RCC 7860 (cell line): ENCODE measurements around the gene SMIM12.

Source experiments
- DNase-seq: peaks from one replicate; pipeline ENCODE4 v3.0.0-alpha.2; 2015; ENCODE audit warnings: low spot score
- FAIRE-seq: peaks from 2 replicates; lab custom pipeline; 2012; peaks lifted over from hg19 to GRCh38; lab: Jason Lieb, UNC

The SMIM12 gene

DNA sequence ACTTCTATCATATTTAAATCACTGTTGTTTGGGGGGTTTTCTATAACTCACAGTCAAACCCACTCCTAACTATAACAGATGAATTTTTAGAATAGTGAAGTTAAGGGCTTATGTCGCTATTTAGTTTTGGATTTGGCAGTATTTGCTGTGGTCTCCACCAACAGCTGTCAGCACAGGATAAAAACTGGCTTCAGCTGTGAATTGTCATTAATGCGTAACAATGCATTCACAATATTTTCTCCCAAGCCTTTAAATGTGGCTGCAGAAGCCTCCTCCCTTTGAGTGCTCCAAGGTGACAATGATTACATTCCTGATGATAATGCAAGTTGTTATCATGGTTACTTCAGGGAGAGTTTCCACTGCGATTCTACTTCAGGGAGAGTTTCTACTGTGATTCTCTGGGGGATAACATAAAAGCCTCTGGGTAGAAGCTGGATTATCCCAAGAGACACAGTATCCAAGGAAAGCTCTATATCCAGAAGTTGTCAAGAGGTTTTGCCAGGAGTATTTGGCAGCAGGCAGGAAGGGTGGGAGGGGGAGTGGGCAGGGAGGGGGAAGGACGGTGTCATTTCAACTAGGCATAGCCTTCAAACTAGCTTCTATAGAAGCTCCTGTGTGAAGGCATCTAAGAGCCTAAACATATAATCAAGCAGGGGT is 14.9 kb upstream of the SMIM12 start:
- no peak for FAIRE-seq
- DNase-seq: no peak

DNA sequence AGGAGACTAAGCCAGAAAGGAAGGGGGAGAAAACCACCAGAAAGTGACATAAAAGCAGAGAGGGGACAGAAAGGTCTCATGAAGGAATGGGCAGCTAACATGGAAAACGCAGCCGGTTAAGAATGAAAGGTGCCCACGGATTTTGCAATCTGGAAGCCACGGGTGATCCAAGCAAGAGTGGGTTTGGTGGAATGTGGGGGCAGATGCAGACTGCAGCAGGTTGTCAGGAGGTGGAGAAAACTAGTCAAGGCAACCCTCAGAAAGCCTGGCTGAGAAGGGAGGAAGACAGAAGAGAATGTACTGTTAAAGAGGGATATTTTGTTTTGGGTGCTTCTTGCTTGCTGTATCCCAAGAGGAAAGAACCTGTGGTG is 12.6 kb upstream of the SMIM12 start:
- DNase-seq (no peak), FAIRE-seq (no peak)

DNA sequence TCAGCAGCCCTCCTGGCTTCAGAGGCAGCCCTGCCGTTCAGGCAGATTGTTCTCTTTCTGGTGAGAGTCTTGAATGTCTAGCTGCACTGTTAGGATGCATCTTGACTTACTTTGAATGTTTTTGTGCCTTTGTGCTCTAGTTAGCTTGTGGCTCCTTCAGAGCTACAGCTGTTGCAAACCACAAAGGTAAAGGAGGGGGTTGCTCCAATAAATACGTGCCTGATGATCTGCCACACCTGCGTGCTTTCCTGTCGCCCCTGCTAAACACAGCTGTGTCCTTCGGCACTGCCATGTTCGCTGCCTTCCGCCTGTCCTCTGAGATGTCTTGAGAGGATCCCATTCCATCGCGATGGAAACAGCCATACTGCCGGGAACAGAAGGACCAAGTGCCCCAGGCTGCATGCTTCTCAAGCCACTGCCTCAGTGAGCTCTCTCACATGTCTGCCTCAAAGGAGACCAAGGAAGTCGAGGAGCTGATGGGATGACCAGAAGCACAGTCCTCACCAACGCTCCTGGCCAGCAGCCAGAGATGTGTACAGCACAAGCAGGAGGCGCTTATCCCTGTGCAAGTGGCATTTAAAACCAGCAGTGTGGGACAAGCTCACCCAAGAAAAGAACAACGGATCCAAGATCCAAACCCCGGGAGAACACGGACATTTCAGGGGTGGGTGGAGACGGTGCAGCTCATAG is 12.0 kb upstream of the SMIM12 start:
- no peak for DNase-seq
- FAIRE-seq: no peak

DNA sequence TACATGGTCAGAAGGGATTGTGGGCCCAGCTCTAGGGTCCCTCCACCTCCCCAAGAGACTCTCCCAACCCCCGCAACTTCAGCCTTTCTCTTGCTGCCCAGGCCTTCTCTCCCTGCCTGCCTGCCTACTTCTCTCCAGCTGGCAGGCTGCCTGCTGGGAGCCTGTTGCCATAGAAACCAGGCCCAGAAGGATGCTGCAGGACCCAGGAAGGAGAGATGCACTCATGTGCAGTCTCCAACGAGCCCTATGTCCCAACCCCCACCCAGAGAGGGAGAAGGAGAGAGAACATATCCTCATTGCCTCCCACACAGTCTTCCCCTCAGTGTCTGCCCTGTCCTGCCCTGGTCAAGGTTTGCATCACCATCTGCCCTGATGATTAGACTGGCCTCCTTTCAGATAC is 10.8 kb upstream of the SMIM12 start:
- no peak for DNase-seq
- FAIRE-seq: no peak

DNA sequence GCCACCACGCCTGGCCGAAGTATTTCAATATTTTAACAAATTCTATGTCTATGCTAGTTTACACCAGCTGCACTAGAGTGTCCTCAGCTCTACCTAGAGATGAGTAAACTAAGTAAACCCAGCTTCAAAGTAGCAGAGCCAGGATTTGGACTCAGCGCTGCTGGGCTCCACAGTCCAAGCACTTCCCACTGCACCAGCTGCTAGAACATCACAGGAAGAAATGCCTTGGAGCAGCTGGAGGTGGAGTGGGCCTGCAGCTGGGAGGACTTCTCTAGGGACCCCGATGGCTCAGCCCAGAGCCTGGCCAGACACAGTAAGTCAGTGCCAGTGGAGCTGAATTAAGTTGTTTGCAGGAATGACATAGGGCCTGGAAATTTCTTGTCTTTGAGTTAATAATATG is 10.2 kb upstream of the SMIM12 start:
- DNase-seq (no peak), FAIRE-seq (no peak)

DNA sequence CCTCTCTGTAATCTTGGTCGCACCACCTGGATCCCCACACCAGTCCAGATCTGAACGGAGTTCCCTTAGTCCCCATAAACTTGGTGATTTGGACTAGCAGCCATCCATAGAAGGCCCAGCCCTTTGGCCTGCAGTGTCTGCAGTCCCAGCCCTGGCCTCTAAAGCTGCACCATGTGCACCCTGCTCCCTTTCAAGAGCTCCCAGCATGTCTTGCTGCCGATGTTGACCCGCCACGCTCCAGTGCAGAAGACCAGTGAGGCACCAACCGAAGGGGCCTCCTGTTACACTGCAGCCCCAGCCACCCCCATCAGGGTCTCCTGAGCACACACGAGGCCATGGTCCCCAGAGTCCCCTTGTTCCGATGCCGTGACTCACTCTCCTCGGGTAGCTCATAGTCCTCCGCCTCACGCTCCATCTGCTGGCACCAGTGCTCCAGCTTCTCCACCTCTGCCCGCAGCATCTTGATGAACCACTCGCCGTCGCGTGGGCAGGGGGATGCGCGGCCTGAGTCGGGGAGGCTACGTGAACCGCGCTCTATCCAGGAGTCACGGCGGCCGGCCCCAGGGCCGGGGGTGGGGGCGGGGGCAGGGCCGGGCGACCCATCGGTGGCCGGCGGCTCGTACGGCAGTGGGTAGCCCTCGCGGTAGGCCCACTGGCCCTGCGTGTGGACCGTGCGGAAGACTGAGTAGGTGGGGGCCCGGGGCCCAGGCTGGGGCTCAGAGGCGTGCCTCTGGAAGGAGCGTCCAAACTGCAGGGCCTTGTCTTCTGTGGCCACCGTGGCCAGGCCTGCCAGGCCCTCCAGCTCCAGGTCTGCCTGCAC is 8.9 kb upstream of the SMIM12 start:
- FAIRE-seq: no peak
- DNase-seq: no peak

DNA sequence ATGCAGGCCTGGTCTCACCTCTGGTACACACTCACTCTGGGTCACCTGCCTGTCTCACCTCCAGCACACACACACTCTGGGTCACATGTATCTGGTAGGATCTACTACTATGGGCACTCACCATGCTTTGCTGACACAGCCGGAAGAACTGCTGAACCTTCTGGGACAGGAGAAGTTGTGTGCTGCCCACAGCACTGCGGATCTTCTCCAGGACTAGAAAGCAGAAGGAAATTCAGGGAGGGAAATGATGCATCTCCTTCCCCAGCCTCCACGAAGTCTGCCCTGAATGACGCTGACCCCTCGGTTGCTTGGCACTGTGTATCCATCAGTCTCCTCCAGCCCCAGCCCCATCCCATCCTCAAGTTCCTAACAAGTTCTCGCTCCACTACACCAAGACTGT is 7.9 kb upstream of the SMIM12 start:
- FAIRE-seq: no peak
- DNase-seq: no peak

DNA sequence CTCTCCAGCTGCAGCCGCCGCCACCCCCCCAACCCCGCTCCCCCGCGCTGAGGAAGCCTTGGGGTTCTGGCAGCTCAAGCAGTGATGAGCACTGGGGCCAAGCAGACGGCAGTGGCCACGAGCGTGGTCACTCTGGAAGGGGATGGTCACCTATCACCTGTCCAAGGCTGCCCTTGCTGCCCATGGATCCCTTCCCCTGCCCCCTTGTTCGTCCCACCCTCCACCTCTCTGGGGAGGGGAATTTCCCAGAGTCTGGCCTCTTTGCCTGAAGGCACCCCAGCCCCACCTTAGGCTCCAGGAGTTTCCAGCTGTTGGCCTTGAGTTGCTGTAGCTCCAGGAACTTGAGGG is 7.2 kb upstream of the SMIM12 start:
- DNase-seq: no peak
- no peak for FAIRE-seq

DNA sequence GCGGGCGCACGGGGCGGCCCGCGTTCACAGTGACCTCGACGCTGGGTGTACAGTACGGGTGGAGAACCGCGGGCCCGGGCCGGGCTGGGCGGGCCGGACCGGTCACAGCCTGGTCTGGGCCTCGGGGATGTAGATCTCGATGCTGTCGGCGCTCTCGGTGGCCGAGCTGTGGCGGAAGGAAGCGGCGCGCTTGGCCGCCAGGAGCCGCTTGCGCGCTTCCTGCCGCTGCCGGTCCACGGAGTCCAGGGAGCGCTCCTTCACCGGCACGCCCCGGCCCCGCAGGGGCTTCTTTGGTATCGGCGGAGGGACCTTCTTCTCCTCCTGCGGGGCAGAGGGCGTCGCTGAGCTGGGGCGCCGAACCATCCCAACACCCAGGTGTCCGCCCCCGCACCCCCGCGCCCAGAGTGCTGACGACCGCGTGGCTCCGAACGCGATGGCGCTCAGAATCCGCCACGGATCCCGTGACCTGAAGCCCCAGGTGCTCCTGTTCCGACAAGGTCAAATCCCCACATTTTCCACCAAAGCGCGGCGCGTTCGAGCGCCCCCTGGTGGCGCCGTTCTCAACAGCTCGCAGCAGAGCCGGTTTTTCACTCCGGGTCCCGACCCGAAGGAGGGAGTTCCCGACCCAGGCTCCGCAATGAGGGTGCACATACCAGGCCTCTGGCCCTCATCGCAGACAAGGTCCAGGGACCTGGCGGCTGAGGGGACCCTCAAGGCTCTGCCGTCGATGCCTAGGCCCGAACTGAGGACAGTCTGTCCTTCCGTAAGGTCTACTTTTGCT is 6.6 kb upstream of the SMIM12 start:
- FAIRE-seq (no peak), DNase-seq (peak; percentile 29)

DNA sequence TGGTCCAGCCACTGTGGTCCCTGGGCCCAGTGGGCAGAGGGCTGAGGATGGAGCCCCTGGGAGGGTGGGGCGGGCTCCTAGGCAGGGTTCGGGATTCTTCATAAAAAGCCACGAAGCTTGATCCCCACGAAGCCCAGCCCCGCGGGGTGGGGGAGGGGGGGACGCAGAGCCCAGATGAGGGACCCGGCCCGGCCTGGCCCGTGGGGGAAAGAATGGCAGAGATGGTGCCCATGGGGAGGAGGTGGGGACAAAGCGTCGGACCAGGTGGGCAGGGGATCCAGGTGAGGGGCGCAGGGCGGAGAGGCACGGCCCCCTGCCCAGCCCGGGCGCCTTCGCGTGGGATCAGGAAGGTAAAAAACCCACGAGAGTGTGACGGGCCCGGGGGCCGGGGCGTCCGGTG is 6.0 kb upstream of the SMIM12 start:
- FAIRE-seq (no peak), DNase-seq (no peak)

DNA sequence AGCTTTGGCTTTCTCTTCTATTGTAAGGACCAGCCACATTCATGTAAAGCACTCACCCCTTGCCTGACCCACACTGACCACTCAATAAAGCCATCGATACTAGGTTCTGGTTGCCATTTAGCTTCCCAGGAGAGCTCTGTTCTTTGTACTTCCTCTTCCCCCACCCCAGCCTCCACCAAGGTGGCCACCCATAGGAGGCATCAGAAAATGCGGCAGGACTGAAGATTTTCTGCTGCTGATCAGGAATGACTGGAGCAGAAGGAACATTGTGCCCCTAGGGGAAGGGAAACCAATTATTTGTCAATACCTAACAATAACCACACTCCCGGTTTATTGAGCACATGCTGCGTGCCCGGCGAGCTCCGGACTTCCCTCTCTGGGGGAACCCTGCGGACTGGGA is 5.2 kb upstream of the SMIM12 start:
- FAIRE-seq: no peak
- DNase-seq: no peak

DNA sequence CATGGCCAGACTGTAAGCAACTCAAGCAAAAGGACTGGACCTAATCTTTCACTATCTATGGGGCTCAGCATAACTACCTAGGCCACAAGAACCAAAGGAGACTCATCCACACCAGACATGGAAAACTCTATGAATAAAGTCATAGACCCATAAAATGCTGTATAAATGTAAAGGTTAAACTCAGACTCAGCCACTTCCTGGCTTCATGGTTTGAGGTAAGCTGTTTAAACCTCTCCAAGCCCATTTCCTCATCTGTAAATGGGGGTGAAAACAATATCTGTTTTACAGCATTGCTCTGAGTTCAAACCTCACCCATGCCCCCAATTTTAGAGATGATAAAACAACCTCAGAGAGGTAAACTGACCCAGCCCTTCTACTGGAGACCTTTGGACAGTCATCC is 4.0 kb upstream of the SMIM12 start:
- FAIRE-seq (no peak), DNase-seq (no peak)

DNA sequence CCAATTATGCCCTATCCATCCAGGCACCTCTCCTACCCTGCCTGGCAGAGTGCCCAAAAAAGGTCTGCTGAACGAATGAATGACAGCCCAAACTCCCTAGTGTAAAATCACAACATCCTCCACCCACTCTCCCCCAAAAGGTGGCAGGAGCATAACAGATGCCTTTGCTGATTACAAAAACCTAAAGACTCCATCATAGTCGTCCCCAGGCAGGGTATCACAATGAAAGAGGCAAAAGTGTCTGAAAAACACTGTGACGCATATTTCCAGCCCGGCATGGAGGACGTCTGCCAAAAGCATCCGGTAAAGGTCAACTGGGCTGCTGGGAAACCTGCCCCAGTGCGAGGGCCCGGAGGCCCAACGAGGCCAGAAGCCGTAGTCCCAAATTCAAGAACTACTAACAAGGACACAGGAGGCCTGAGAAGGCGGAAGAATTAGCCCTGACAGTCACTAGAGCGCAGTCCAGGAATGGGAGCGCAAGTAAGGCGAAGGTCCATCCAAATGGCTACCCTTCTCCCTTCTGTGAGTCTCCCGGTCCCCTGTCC is 576 bp downstream of the SMIM12 start:
- FAIRE-seq: no peak
- DNase-seq: no peak

DNA sequence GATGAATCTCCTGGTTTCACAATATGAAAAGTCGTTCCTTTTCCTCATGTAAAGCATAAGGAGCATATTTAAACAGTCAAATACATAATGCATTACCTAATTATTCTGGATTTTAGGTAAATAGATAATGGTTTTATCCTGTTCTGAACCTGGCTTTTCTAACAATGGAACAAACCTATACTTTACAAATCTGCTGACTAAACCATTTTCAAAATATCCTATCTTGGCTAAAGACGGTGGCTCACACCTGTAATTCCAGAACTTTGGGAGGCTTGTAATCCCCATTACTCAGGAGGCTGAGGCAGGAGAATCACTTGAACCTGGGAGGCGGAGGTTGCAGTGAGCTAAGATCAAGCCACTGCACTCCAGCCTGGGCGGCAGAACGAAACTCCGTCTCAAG is 2.9 kb downstream of the SMIM12 start:
- DNase-seq (no peak), FAIRE-seq (no peak)

DNA sequence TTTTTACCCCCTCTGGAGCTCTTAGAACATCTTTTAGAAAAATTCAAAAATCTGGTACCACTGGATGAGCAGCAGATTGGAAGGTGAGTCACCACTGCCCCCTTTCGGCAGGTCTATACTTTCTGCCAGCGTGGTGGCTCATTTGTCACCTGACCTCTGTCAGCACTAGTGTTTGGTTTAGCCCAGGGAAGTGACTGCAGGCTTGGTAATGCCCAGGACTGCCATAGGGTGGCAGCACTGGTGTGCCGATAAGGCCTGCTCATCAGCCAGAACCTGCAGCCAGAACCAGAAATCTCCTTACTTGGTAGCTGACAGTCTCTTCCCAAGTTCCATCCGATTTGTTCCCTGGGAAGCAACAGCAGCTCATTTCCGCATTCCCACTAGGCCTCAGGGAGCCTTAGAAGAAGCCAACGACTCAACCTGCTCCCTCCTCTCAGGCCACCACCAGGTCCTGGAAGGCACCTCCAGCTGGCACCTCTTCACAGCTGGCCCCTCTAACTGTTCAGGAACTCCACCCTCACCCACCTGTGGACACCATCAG is 6.8 kb downstream of the SMIM12 start:
- FAIRE-seq (peak; percentile 88), DNase-seq (peak; percentile 93)

DNA sequence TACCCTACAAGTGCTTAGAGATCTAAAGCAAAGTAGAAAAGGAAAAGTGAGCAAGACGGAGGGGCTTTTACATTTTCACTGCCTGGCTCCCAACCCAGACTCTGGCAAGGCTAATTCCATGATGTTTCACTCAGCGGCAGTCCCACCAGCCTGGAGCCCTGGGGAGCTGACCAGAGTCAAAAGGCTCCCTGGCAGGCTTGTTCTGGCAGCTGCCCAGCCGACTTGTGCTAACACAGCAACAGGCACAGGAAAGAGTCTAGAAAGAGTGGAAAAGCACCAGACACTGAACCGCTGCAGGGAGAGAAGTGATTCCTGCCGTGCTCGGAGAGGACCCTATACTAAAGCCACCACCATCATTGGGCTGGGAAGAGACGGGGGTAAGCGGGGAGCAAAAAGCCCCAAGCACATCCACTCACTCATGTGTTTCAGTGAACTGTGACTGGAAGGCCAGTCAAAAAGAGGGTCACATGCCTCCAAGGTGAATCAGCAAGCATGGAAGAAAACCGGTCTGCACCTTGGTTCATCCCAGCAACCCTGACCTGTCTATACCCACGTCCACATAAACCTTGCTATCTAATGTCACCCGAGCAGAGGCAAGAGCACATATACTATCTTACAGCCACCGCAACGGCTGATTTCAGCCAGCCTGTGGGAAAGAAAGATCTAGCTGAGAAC is 8.0 kb downstream of the SMIM12 start:
- DNase-seq: peak; percentile 70
- peak; percentile 69 for FAIRE-seq

DNA sequence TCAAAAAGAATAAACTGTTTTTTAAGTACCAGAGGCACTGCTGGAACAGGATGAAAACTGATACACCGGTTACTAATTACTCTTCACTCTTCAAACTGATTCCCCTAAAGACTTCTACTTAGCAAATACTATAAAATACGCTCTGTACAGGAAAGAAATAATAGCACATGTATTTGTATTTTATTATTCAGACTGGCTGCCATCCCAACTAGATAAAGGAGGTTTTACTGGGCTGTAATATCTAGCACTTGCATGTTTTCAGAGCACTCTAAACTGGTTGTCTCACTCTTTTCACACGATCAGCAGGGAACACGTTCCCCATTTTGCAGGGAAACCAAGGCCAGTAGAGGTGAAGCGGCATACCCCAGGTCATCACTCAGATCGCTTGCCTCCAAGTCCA is 9.2 kb downstream of the SMIM12 start:
- no peak for DNase-seq
- FAIRE-seq: no peak

DNA sequence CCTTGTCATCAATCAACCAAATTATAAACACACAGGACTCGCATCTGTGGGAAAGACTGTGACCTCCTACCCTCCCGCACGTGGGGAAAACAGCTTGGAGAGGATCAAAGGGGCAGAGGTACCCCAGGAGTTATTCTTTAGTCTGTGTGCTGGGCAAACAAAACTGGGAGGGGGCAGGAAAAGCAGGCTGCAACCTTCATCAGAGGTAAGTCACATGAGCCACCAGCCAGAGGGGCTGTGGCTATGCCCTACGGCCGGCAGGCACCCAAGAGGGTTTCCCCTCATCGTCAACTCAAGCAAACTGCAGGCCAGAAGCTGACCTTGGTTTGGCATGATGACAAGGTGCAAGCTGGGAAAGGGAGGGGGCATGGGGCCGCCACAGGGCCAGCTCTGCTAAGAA is 12.5 kb downstream of the SMIM12 start:
- no peak for FAIRE-seq
- no peak for DNase-seq

DNA sequence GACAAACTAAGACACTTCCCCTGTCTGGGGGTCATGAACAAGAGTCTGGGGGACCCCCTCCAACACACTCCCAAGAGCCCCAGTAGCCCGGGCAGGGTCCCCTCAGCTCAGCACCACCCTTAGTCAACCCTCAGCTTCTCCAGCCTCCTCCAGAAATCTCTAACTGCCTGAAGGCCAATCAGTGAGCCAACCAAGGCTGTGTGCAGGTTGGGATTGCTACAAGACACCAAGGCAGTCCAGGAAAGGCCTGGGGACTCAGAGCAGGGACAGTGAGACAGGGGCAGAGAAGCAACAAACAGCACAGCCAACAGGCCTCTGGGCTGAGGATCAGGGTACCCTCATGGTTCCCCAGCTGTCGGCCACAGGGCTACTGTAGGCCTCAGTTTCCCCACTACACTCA is 13.3 kb downstream of the SMIM12 start:
- DNase-seq (no peak), FAIRE-seq (no peak)

DNA sequence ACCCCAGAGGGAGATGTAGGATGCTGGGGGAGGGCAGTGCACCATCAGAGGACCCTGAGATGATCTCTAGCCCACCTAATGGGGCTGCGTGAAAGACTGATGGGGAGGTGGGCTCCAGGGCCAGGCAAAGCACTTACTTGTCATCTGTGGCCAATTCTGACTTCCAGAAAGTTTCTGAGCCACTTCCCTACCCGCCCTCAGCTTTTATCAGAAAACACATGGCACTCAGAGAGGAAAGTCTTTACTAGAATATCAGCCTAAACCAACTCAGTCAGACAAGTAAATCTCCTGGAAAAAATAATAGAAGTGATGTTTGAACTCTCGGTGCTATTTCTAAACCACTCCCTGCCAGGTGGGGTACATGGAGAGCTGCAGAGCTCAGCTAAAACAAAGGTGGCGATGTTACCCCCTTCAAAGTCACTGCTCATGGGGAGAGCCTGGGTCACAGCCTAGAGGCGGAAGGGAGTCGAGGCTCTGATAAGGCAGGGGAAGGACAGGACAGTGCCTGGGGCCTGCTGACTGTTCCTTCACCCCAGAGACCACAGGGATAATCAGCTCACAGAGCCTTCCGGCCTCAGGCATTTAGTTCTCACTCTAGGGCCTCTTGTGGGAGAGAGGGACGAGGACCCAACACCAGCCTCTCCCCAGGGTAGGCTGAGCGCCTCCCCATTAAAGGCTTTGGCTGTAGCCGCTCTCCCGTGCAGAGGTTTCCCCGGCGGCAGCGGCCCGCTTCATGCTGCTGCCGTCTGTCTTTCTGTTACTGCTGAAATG is 14.2 kb downstream of the SMIM12 start:
- FAIRE-seq: no peak
- no peak for DNase-seq
